Muscle layer of colon (tissue), 2 donors: ENCODE results near the gene RAB7A.
A peak's percentile ranks its signal among the peaks of the same experiment; 100 is the strongest.

Experiments used
- H3K27ac ChIP-seq: one replicate; pipeline ENCODE4 v1.7.0; 2013; ENCODE audit warnings: low read depth, mild to moderate bottlenecking, low read length, moderate library complexity
- H3K27me3 ChIP-seq, 2 donors: one replicate each; pipeline ENCODE4 v1.7.0; 2013; ENCODE audit warnings: low read length in 2 of 2, mild to moderate bottlenecking in 2 of 2; ENCODE audit not compliant: insufficient read depth in 2 of 2, control insufficient read depth in 1 of 2
- H3K36me3 ChIP-seq: one replicate; pipeline ENCODE4 v1.7.0; 2013; ENCODE audit warnings: mild to moderate bottlenecking, low read length; ENCODE audit not compliant: insufficient read depth
- H3K4me1 ChIP-seq: one replicate; pipeline ENCODE4 v1.7.0; 2013; ENCODE audit warnings: mild to moderate bottlenecking, low read length; ENCODE audit not compliant: insufficient read depth
- H3K4me3 ChIP-seq, 2 donors: one replicate each; pipeline ENCODE4 v1.7.0; 2013; ENCODE audit warnings: low read length in 2 of 2, low read depth in 1 of 2, mild to moderate bottlenecking in 1 of 2, moderate library complexity in 1 of 2
- H3K9ac ChIP-seq: one replicate; pipeline ENCODE4 v1.7.0; 2013; ENCODE audit warnings: low read length
- H3K9me3 ChIP-seq: one replicate; pipeline ENCODE4 v1.7.0; 2013; ENCODE audit warnings: mild to moderate bottlenecking, low read length
- donor health status: abdominal sarcoma.
- donor health status: Adenocarcinoma of cecum.

RAB7A gene

GRCh38 chr3:128799653-128800052, 73.7 kb downstream of the RAB7A start:
- H3K36me3 ChIP-seq: peaks cover 47% of the 10 kb centered on the region
- H3K27me3 ChIP-seq: no peaks in the 10 kb centered on the region
- H3K27ac ChIP-seq: no peak overlapping the region
- H3K4me1 ChIP-seq: peaks cover 32% of the 10 kb centered on the region
- no peaks in the 10 kb centered on the region for H3K9me3 ChIP-seq
- H3K9ac ChIP-seq: no peak overlapping the region
- H3K4me3 ChIP-seq: no peak overlapping the region

- Histone ChIP-seq H3K9me3 (no peaks in the 10 kb centered on the region), H3K27ac (no peak overlapping the region)
These were observed 74.5 kb downstream of the RAB7A start for GRCh38 chr3:128800241-128801187.

GRCh38 chr3:128801779-128802380, 75.9 kb downstream of the RAB7A start:
- Histone ChIP-seq H3K9me3 (no peaks in the 10 kb centered on the region), H3K36me3 (peaks cover 55% of the 10 kb centered on the region), H3K27ac (no peak overlapping the region), H3K4me3 (no peak overlapping the region), H3K4me1 (peaks cover 32% of the 10 kb centered on the region), H3K27me3 (no peaks in the 10 kb centered on the region), H3K9ac (no peak overlapping the region)

More at GRCh38 chr3:128800241-128801187, 74.5 kb downstream of the RAB7A start:
- Histone ChIP-seq H3K27me3 (no peaks in the 10 kb centered on the region), H3K36me3 (peaks cover 52% of the 10 kb centered on the region), H3K4me3 (no peak overlapping the region), H3K4me1 (peaks cover 32% of the 10 kb centered on the region), H3K9ac (no peak overlapping the region)

- no peaks in the 10 kb centered on the region for H3K9me3 ChIP-seq
- no peak overlapping the region for H3K9ac ChIP-seq
- H3K4me3 ChIP-seq: no peak overlapping the region
- no peak overlapping the region for H3K27ac ChIP-seq
- peaks cover 32% of the 10 kb centered on the region for H3K4me1 ChIP-seq
- H3K27me3 ChIP-seq: no peaks in the 10 kb centered on the region
- H3K36me3 ChIP-seq: peaks cover 51% of the 10 kb centered on the region
These were observed 77.3 kb downstream of the RAB7A start for GRCh38 chr3:128803307-128803706.

- Histone ChIP-seq H3K36me3 (peaks cover 54% of the 10 kb centered on the region), H3K27ac (no peak overlapping the region), H3K4me3 (peak overlapping the region in 1 of 2 donors; percentile 2), H3K9ac (no peak overlapping the region), H3K4me1 (peaks cover 32% of the 10 kb centered on the region), H3K27me3 (no peaks in the 10 kb centered on the region), H3K9me3 (no peaks in the 10 kb centered on the region)
These were observed 78.2 kb downstream of the RAB7A start for GRCh38 chr3:128804017-128804810.

- peaks cover 50% of the 10 kb centered on the region for H3K36me3 ChIP-seq
- H3K9me3 ChIP-seq: no peaks in the 10 kb centered on the region
- no peaks in the 10 kb centered on the region for H3K27me3 ChIP-seq
- H3K4me3 ChIP-seq: peak overlapping the region in 1 of 2 donors; percentile 2
- H3K4me1 ChIP-seq: peaks cover 32% of the 10 kb centered on the region
- H3K9ac ChIP-seq: no peak overlapping the region
- no peak overlapping the region for H3K27ac ChIP-seq
These were observed 78.8 kb downstream of the RAB7A start for GRCh38 chr3:128804811-128805155.

- Histone ChIP-seq H3K4me1 (peaks cover 32% of the 10 kb centered on the region), H3K9me3 (no peaks in the 10 kb centered on the region), H3K27me3 (no peaks in the 10 kb centered on the region), H3K9ac (no peak overlapping the region), H3K27ac (no peak overlapping the region), H3K4me3 (no peak overlapping the region), H3K36me3 (peaks cover 43% of the 10 kb centered on the region)
These were observed 79.8 kb downstream of the RAB7A start for GRCh38 chr3:128805772-128806171.

GRCh38 chr3:128806588-128806987, 80.6 kb downstream of the RAB7A start:
- no peak overlapping the region for H3K4me3 ChIP-seq
- no peaks in the 10 kb centered on the region for H3K27me3 ChIP-seq
- peaks cover 49% of the 10 kb centered on the region for H3K36me3 ChIP-seq
- H3K9me3 ChIP-seq: no peaks in the 10 kb centered on the region
- H3K9ac ChIP-seq: no peak overlapping the region
- no peak overlapping the region for H3K27ac ChIP-seq
- peaks cover 28% of the 10 kb centered on the region for H3K4me1 ChIP-seq

- Histone ChIP-seq H3K27ac (no peak overlapping the region), H3K9ac (no peak overlapping the region), H3K4me3 (no peak overlapping the region), H3K36me3 (peaks cover 49% of the 10 kb centered on the region), H3K27me3 (no peaks in the 10 kb centered on the region), H3K4me1 (peaks cover 23% of the 10 kb centered on the region), H3K9me3 (no peaks in the 10 kb centered on the region)
These were observed 81.3 kb downstream of the RAB7A start for GRCh38 chr3:128807186-128807830.

GRCh38 chr3:128808672-128809071, 82.7 kb downstream of the RAB7A start:
- Histone ChIP-seq H3K4me3 (no peak overlapping the region), H3K36me3 (peaks cover 61% of the 10 kb centered on the region), H3K27ac (no peak overlapping the region), H3K4me1 (peaks cover 18% of the 10 kb centered on the region), H3K27me3 (no peaks in the 10 kb centered on the region), H3K9me3 (no peaks in the 10 kb centered on the region), H3K9ac (no peak overlapping the region)

GRCh38 chr3:128813097-128813496, 87.1 kb downstream of the RAB7A start:
- Histone ChIP-seq H3K36me3 (peaks cover 59% of the 10 kb centered on the region), H3K9ac (no peak overlapping the region), H3K27me3 (no peaks in the 10 kb centered on the region), H3K27ac (no peak overlapping the region), H3K4me1 (peaks cover 16% of the 10 kb centered on the region), H3K4me3 (no peak overlapping the region), H3K9me3 (no peaks in the 10 kb centered on the region)
